ENCODE results near the gene CCDC3.
A peak's percentile ranks its signal among the peaks of the same experiment; 100 is the strongest.

The CCDC3 gene

DNA sequence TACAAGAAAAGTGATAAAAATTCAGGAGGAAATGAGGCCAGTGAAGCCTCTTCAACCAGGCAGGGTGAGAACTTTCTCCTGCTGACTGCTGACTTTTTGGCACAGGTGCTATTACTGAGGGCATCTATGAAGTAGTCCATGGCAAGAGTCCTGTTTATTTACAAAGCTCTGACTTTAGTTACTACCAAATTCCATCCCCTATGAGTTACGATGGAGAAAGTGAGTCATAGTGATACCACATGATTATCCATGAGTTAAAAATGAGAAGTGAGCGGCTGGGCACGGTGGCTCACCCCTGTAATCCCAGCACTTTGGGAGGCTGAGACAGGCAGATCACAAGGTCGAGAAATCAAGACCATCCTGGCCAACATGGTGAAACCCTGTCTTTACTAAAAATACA is 19.9 kb downstream of the CCDC3 start:
- Histone ChIP-seq H3K9me3 (no peaks in the 10 kb centered on the region), H3K4me1 (peaks cover 0 to 44% (median 16%) of the 10 kb centered on the region in 4 donors), H3K36me3 (peaks cover 0 to 5% (median 0%) of the 10 kb centered on the region in 3 donors), H3K27ac (peak overlapping the region in 1 of 2 donors; percentile 37), H3K27me3 (no peaks in the 10 kb centered on the region), H3K4me3 (no peak overlapping the region)
- TF ChIP-seq, protein P1, sequence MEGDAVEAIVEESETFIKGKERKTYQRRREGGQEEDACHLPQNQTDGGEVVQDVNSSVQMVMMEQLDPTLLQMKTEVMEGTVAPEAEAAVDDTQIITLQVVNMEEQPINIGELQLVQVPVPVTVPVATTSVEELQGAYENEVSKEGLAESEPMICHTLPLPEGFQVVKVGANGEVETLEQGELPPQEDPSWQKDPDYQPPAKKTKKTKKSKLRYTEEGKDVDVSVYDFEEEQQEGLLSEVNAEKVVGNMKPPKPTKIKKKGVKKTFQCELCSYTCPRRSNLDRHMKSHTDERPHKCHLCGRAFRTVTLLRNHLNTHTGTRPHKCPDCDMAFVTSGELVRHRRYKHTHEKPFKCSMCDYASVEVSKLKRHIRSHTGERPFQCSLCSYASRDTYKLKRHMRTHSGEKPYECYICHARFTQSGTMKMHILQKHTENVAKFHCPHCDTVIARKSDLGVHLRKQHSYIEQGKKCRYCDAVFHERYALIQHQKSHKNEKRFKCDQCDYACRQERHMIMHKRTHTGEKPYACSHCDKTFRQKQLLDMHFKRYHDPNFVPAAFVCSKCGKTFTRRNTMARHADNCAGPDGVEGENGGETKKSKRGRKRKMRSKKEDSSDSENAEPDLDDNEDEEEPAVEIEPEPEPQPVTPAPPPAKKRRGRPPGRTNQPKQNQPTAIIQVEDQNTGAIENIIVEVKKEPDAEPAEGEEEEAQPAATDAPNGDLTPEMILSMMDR (IDR thresholded peaks at IDR 0.05), result no peak
- DNase-seq, result no peak
- intact Hi-C loops (cut with DNase I; ENCODE audit: low total_unique reads), result no loop called here

DNA sequence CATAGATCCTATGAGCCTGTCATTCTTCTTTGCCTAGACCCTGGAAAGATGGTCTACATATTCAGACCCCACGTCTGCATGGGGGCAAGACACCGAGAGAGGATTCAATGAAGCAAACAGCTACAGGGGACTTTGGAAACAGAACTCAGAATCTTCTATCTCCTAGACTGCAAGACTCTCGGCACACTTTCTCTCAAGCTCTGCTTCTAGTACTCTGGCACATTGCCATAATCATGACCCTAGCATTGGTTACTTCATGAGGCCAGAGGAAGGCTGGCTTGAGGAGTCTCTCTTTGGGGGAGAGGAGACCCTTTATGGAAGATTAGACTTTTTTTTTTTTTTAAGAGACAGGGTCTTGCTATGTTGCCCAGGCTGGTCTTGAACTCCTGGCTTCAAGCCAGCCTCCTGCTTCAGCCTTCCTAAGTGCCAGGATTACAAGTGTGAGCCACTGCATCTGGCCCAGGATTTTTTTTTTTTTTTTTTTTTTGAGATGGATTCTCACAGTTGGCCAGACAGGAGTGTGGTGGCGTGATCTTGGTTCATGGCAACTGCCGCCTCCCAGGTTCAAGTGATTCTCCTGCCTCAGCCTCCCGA is 20.7 kb downstream of the CCDC3 start:
- Histone ChIP-seq H3K36me3 (peaks cover 0 to 5% (median 0%) of the 10 kb centered on the region in 3 donors), H3K9me3 (no peaks in the 10 kb centered on the region), H3K27me3 (no peaks in the 10 kb centered on the region), H3K4me1 (peaks cover 0 to 51% (median 19%) of the 10 kb centered on the region in 4 donors), H3K27ac (peak overlapping the region in 1 of 2 donors; percentile 37), H3K4me3 (no peak overlapping the region)
- no peak for DNase-seq
- intact Hi-C loops (cut with DNase I; ENCODE audit: low total_unique reads), result no loop called here
- TF ChIP-seq, protein P1 (IDR thresholded peaks at IDR 0.05), result no peak

DNA sequence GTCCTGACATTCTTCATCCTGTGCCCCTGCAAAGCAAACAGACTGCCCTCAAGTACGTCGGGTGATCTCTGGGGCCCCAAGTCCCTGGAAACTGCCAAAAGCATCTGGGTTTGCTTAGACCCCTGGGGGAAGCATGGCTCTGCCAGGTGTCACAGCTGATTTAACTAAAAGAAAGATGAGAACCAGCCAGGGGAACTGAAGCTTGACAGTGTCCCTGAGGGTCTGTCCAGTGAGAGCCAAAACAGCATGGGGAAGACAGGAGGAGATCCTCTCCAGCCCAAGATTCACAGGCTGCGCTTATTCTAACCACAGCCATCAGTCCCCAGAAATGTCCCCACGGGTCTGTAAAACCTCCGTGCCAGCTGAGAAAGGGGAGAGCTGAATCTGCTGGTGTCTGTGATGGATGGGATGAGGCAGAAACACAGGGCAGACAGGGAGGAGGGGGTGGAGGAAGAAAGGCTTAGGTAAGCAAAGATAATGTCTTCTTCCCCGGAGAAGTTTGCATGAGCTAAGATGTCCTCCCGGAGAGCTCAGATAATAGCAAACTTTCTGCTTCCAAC is 21.3 kb downstream of the CCDC3 start:
- H3K36me3 ChIP-seq, result peaks cover 0 to 5% (median 0%) of the 10 kb centered on the region in 3 donors
- H3K27me3 ChIP-seq, result no peaks in the 10 kb centered on the region
- H3K4me3 ChIP-seq, result no peak overlapping the region
- intact Hi-C loops (cut with DNase I; ENCODE audit: low total_unique reads), result no loop called here
- peak overlapping the region in 1 of 2 donors; percentile 37 for H3K27ac ChIP-seq
- peaks cover 0 to 58% (median 23%) of the 10 kb centered on the region in 4 donors for H3K4me1 ChIP-seq
- no peaks in the 10 kb centered on the region for H3K9me3 ChIP-seq
- no peak for DNase-seq
- TF ChIP-seq, protein P1 (IDR thresholded peaks at IDR 0.05), result no peak

DNA sequence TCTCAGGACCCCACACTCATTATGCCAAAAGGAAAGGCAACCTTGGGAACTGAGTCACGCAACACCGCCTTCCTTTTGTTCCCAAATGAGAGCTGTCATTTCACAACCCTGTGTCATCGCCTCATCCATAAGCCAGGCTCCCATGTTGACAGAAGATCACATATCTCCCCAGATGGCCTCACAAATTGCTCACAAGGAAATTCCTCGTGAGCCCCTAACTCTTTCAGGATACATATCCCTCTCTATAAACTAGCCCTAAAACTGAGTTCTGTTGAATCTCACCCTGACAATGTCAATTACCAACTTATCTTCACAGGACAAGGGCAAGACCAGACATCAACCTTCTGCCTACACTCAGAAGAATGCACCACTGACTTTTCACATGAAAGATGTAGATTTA is 22.6 kb downstream of the CCDC3 start:
- H3K27me3 ChIP-seq, result no peaks in the 10 kb centered on the region
- intact Hi-C loops (cut with DNase I; ENCODE audit: low total_unique reads), result no loop called here
- no peak overlapping the region for H3K27ac ChIP-seq
- no peaks in the 10 kb centered on the region for H3K36me3 ChIP-seq
- H3K4me3 ChIP-seq, result no peak overlapping the region
- TF ChIP-seq, protein P1 (IDR thresholded peaks at IDR 0.05), result no peak
- H3K4me1 ChIP-seq, result peaks cover 0 to 70% (median 25%) of the 10 kb centered on the region in 4 donors
- no peaks in the 10 kb centered on the region for H3K9me3 ChIP-seq
- no peak for DNase-seq

DNA sequence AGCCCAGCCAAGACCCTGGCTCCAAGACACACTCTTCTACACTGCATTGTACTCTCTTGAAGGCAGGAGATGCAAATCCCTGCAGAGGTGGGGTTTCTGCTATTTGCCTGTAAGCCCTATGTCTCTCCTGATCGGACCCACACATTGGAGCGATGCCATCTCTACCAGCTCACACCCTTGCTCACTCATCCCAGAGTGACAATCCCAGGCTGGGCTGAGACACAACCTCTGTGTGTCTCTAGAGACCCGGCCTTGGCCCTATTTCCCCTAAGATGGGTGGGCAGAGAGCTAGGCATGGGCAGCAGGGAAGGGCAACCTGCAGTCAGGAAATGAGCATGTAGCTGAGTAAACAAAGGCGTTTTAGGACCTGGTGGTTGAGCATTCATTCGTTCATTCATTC is 25.6 kb downstream of the CCDC3 start:
- Histone ChIP-seq H3K9me3 (no peaks in the 10 kb centered on the region), H3K27me3 (no peaks in the 10 kb centered on the region), H3K4me1 (peaks cover 0 to 85% (median 36%) of the 10 kb centered on the region in 4 donors), H3K27ac (peak overlapping the region; percentile 5 to 77), H3K4me3 (no peak overlapping the region), H3K36me3 (no peaks in the 10 kb centered on the region)
- DNase-seq, result no peak
- TF ChIP-seq, protein P1 (IDR thresholded peaks at IDR 0.05), result no peak
- intact Hi-C loops (cut with DNase I; ENCODE audit: low total_unique reads), result no loop called here
